ENCODE results near the gene SNX11. TPM values are rescaled to one million over a fixed set of nuclear protein-coding genes. Genes with fewer than 3 reads are reported as not detected.
"Not testable (repeated sequence)": the region's sequence is repeated elsewhere in the genome, so short reads cannot be mapped to it uniquely, and the experiment has no call there.

The SNX11 gene
- total RNA-seq, 2 donors from 2014 or later: 15.4 to 24.5 TPM

- H3K36me3 Mint-ChIP-seq; DNase-seq (ENCODE audit: low spot score in 2 of 2); H3K9me3 Mint-ChIP-seq; ATAC-seq; H3K27ac Mint-ChIP-seq: not testable (repeated sequence)
These were observed 30.4 kb upstream of the SNX11 start for GRCh38 chr17:48077152-48077551.

- Mint-ChIP-seq H3K36me3 (no peaks in the 10 kb centered on the region), H3K9me3 (no peaks in the 10 kb centered on the region), H3K27ac (no peak overlapping the region)
- DNase-seq (ENCODE audit: low spot score in 2 of 2): no peak
- ATAC-seq: no peak
These were observed 25.7 kb upstream of the SNX11 start for GRCh38 chr17:48081858-48082257.

GRCh38 chr17:48084932-48085331 is 22.6 kb upstream of the SNX11 start:
- Mint-ChIP-seq H3K36me3 (no peaks in the 10 kb centered on the region), H3K27ac (no peak overlapping the region), H3K9me3 (no peaks in the 10 kb centered on the region)
- ATAC-seq (no peak), DNase-seq (ENCODE audit: low spot score in 2 of 2) (no peak)

- no peaks in the 10 kb centered on the region for H3K36me3 Mint-ChIP-seq
- no peak for ATAC-seq
- no peaks in the 10 kb centered on the region for H3K9me3 Mint-ChIP-seq
- no peak overlapping the region for H3K27ac Mint-ChIP-seq
- no peak for DNase-seq (ENCODE audit: low spot score in 2 of 2)
These were observed 14.1 kb upstream of the SNX11 start for GRCh38 chr17:48093341-48094045.

- peaks cover under 1 to 3% of the 10 kb centered on the region in 2 donors for H3K36me3 Mint-ChIP-seq
These were observed 12.0 kb upstream of the SNX11 start for GRCh38 chr17:48095611-48096010.

GRCh38 chr17:48100160-48100559 is 7.4 kb upstream of the SNX11 start:
- peak overlapping the region; percentile 88 to 98 for H3K27ac Mint-ChIP-seq
- H3K36me3 Mint-ChIP-seq: peaks cover 12 to 23% of the 10 kb centered on the region in 2 donors
- no peak for ATAC-seq
- DNase-seq (ENCODE audit: low spot score in 2 of 2): no peak
- peaks cover 0 to 10% of the 10 kb centered on the region in 2 donors for H3K9me3 Mint-ChIP-seq

More at GRCh38 chr17:48095611-48096010, 12.0 kb upstream of the SNX11 start:
- peak overlapping the region in 1 of 2 donors; percentile 51 for H3K27ac Mint-ChIP-seq
- ATAC-seq (no peak), DNase-seq (ENCODE audit: low spot score in 2 of 2) (no peak)
- no peaks in the 10 kb centered on the region for H3K9me3 Mint-ChIP-seq

- Mint-ChIP-seq H3K36me3 (peaks cover 12 to 23% of the 10 kb centered on the region in 2 donors), H3K9me3 (peaks cover 0 to 10% of the 10 kb centered on the region in 2 donors), H3K27ac (peak overlapping the region; percentile 88 to 98)
- ATAC-seq: no peak
- DNase-seq (ENCODE audit: low spot score in 2 of 2): no peak
These were observed 7.0 kb upstream of the SNX11 start for GRCh38 chr17:48100591-48101011.

- peak; percentile 94 to 96 for ATAC-seq
- Mint-ChIP-seq H3K27ac (peak within 1 kb of the TSS; percentile 88 to 98), H3K36me3 (peaks cover 12 to 23% of the 10 kb centered on the region in 2 donors), H3K9me3 (peaks cover 0 to 10% of the 10 kb centered on the region in 2 donors)
- peak; percentile 92 to 93 for DNase-seq (ENCODE audit: low spot score in 2 of 2)
These were observed 6.4 kb upstream of the SNX11 start, which contains the start of gene CBX1 for GRCh38 chr17:48101012-48101720. TSS of gene CBX1 (minus strand) at chr17:48101478. CDS start at chr17:48077004, 24,474 bp downstream.

GRCh38 chr17:48102043-48102750 is 5.4 kb upstream of the SNX11 start:
- ATAC-seq: no peak
- Mint-ChIP-seq H3K36me3 (peaks cover 17 to 23% of the 10 kb centered on the region in 2 donors), H3K27ac (peak overlapping the region; percentile 82 to 88), H3K9me3 (peaks cover 0 to 10% of the 10 kb centered on the region in 2 donors)
- DNase-seq (ENCODE audit: low spot score in 2 of 2): no peak

- ATAC-seq: no peak
- peaks cover 0 to 10% of the 10 kb centered on the region in 2 donors for H3K9me3 Mint-ChIP-seq
- peaks cover 23 to 27% of the 10 kb centered on the region in 2 donors for H3K36me3 Mint-ChIP-seq
- H3K27ac Mint-ChIP-seq: peak overlapping the region; percentile 36 to 88
- peak in 1 of 2 donors; percentile 41 for DNase-seq (ENCODE audit: low spot score in 2 of 2)
These were observed 4.5 kb upstream of the SNX11 start for GRCh38 chr17:48102798-48103715.

- Mint-ChIP-seq H3K27ac (no peak overlapping the region), H3K9me3 (peaks cover 0 to 10% of the 10 kb centered on the region in 2 donors), H3K36me3 (peaks cover 25 to 28% of the 10 kb centered on the region in 2 donors)
- ATAC-seq (no peak), DNase-seq (ENCODE audit: low spot score in 2 of 2) (no peak)
These were observed 3.1 kb upstream of the SNX11 start for GRCh38 chr17:48104440-48104839.

GRCh38 chr17:48106802-48107136 is 797 bp upstream of the SNX11 start:
- peak overlapping the region; percentile 95 to 99 for H3K27ac Mint-ChIP-seq
- H3K9me3 Mint-ChIP-seq: peaks cover 0 to 10% of the 10 kb centered on the region in 2 donors
- ATAC-seq: no peak

GRCh38 chr17:48110761-48111160 is 3.2 kb downstream of the SNX11 start:
- Mint-ChIP-seq H3K36me3 (peaks cover 13 to 15% of the 10 kb centered on the region in 2 donors), H3K27ac (peak overlapping the region; percentile 81 to 92), H3K9me3 (no peaks in the 10 kb centered on the region)

More at GRCh38 chr17:48106802-48107136, 797 bp upstream of the SNX11 start:
- DNase-seq (ENCODE audit: low spot score in 2 of 2): no peak
- H3K36me3 Mint-ChIP-seq: peaks cover 13 to 26% of the 10 kb centered on the region in 2 donors

GRCh38 chr17:48111937-48112241 is 4.3 kb downstream of the SNX11 start:
- H3K27ac Mint-ChIP-seq: peak overlapping the region in 1 of 2 donors; percentile 81
- H3K36me3 Mint-ChIP-seq: peaks cover 11 to 15% of the 10 kb centered on the region in 2 donors
- no peaks in the 10 kb centered on the region for H3K9me3 Mint-ChIP-seq
- ATAC-seq (no peak), DNase-seq (ENCODE audit: low spot score in 2 of 2) (no peak)

More at GRCh38 chr17:48110761-48111160, 3.2 kb downstream of the SNX11 start:
- ATAC-seq (no peak), DNase-seq (ENCODE audit: low spot score in 2 of 2) (no peak)

GRCh38 chr17:48113201-48113676 is 5.7 kb downstream of the SNX11 start:
- ATAC-seq (peak; percentile 71 to 74), DNase-seq (ENCODE audit: low spot score in 2 of 2) (peak in 1 of 2 donors; percentile 31)
- no peaks in the 10 kb centered on the region for H3K9me3 Mint-ChIP-seq
- peak overlapping the region; percentile 81 to 89 for H3K27ac Mint-ChIP-seq
- H3K36me3 Mint-ChIP-seq: peaks cover 0 to 10% of the 10 kb centered on the region in 2 donors
